Heart left ventricle (tissue), 16 donors: ENCODE results near the gene ARRB1. TPM values are rescaled to one million over a fixed set of nuclear protein-coding genes. Genes with fewer than 3 reads are reported as not detected.
A peak's percentile ranks its signal among the peaks of the same experiment; 100 is the strongest.

ENCODE experiments used
- ATAC-seq, 4 donors: fragments of 200-7000 bp; cut with Tn5 transposase; one replicate each; pipeline ENCODE4 v1.9.1; 2020 to 2022; ENCODE audit warnings: moderate library complexity in 4 of 4, mild to moderate bottlenecking in 3 of 4, moderate number of reproducible peaks in 1 of 4
- DNase-seq, 5 donors: peaks; one replicate each; pipeline ENCODE4 v3.0.0-alpha.2; 2020
- H3K27ac ChIP-seq, 12 donors: fragments of 200-600 bp; sonication (generic) in 4 of 12; one replicate each; pipeline versions ENCODE4 v1.5.0 to v1.8.0; 2016 to 2022; ENCODE audit warnings: mild to moderate bottlenecking in 2 of 12
- H3K27me3 ChIP-seq, 9 donors: fragments of 200-600 bp; sonication (generic) in 2 of 9; one replicate each; pipeline versions ENCODE4 v1.5.1 to v1.8.0; 2016 to 2022; ENCODE audit warnings: mild to moderate bottlenecking in 3 of 9
- H3K36me3 ChIP-seq, 9 donors: fragments of 200-600 bp; sonication (generic) in 2 of 9; one replicate each; pipeline versions ENCODE4 v1.5.0 to v1.8.0; 2018 to 2022; ENCODE audit warnings: mild to moderate bottlenecking in 2 of 9
- H3K4me1 ChIP-seq, 12 donors: fragments of 200-600 bp; sonication (generic) in 4 of 12; one replicate each; pipeline versions ENCODE4 v1.5.0 to v1.8.0; 2016 to 2022; ENCODE audit warnings: mild to moderate bottlenecking in 3 of 12
- H3K4me3 ChIP-seq, 12 donors: fragments of 200-600 bp; sonication (generic) in 4 of 12; one replicate each; pipeline versions ENCODE4 v1.5.0 to v1.8.0; 2017 to 2022; ENCODE audit warnings: mild to moderate bottlenecking in 9 of 12, moderate library complexity in 4 of 12
- H3K9me3 ChIP-seq, 12 donors: fragments of 200-600 bp; sonication (generic) in 4 of 12; one replicate each; pipeline versions ENCODE4 v1.5.0 to v1.8.0; 2016 to 2022; ENCODE audit warnings: mild to moderate bottlenecking in 1 of 12
- POLR2A ChIP-seq, 2 donors: fragments of 450-650 bp; IDR thresholded peaks; one replicate each; pipeline ENCODE4 v1.6.1; 2017; ENCODE audit warnings: antibody characterized with exemption in 2 of 2, mild to moderate bottlenecking in 2 of 2, moderate library complexity in 2 of 2
- WGBS, 4 donors: extraction: QIAGEN DNeasy Blood & Tissue Kit in 2 of 4; methylation state at CpG; one replicate each; pipeline versions ENCODE4 v1.1.5 to v1.1.7; 2013 to 2018; 5-methylcytosine and 5-hydroxymethylcytosine counted together
- intact Hi-C, 10 donors: fragments of 100-400 bp; cut with DNase I; formaldehyde crosslinking; loops; one replicate each; pipeline versions ENCODE4 v1.11.1 to v1.14.2; 2022
- polyA plus RNA-seq, 2 donors: library from polyadenylated mRNA; stranded (reverse); fragments of 200-250 nt; gene quantifications; one replicate each; pipeline ENCODE4 v1.2.3, GENCODE V29; 2013
- total RNA-seq, 9 donors: library from RNA; depleted of rRNA in 2 of 9; stranded (reverse); fragments of >200 nt in 2 of 9; fragmentation: NEBNext Ultra II Directional in 3 of 9; extraction: Animal tissue kit (Norgen Biotek cat#: 25700) in 3 of 9; gene quantifications; one replicate each; pipeline versions ENCODE4 v1.1.0 to v1.2.4, GENCODE V29; 2016 to 2023
- TF ChIP-seq, protein P1 (sequence below), 12 donors: fragments of 200-600 bp; sonication (generic) in 4 of 12; IDR thresholded peaks; one replicate each; pipeline versions ENCODE4 v1.5.0 to v1.8.0; 2018 to 2022; ENCODE audit warnings: antibody characterized with exemption in 12 of 12, mild to moderate bottlenecking in 5 of 12
- donor health status: ischemic (EF 13 %, LVEDD 7.1; RV severe dilation, severe dysfunction).
- donor health status: healthy with polysubstance abuse.
- donor health status: DM: no; HTN: yes; CAD: no.
- donor health status: DM: no; HTN: no; CAD: no.
- donor health status: ischemic (EF 25% LVEDD 6.9; RV normal size, moderate dysfunction).
- donor health status: ischemic (EF 25% LVEDD 5.7; RV mildly dilated, moderate dysfunction).
- donor health status: healthy.
- donor health status: DM: yes; HTN: yes; CAD: no.
- donor health status: ischemic (EF 35%, LVEDD 5.7; RV mildly dilated, moderate dysfunction).
- donor health status: nonischemic (EF 11% LVEDD 7.7; RV severe dilation, severe dysfunction).
- donor health status: DM: yes; HTN: yes; CAD: no.
- donor health status: PGD.
- donor health status: ischemic (EF 29% LVEDD 5.4; RV normal size, mild dysfunction).
- donor health status: nonischemic (EF 23%, LVEDD 6.1; RV moderate dilation, normal function).

Gene ARRB1
- total and polyA plus RNA-seq, 11 donors: 7.9 to 58.9 (median 25.4) TPM

DNA sequence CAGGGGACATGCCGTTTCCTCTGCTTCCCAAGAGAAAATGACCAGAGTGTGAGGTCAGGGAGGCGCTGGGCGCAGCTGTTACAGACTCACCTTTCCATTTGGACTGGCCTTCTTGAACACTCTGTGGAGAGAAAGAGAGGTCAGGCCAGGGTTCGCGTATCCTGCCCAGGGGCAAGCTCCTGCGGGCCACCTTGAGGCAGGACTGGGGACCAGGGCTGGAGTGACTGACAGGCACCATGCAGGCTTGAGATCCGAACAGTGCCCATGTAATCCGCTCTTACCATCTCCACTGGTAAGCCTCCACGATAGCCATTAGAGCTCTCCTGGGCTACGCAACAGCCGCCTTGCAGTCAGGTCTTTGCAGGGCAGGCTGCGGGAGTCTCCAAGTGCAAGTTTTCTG lies 61.5 kb downstream of the ARRB1 start:
- TF ChIP-seq, protein P1, sequence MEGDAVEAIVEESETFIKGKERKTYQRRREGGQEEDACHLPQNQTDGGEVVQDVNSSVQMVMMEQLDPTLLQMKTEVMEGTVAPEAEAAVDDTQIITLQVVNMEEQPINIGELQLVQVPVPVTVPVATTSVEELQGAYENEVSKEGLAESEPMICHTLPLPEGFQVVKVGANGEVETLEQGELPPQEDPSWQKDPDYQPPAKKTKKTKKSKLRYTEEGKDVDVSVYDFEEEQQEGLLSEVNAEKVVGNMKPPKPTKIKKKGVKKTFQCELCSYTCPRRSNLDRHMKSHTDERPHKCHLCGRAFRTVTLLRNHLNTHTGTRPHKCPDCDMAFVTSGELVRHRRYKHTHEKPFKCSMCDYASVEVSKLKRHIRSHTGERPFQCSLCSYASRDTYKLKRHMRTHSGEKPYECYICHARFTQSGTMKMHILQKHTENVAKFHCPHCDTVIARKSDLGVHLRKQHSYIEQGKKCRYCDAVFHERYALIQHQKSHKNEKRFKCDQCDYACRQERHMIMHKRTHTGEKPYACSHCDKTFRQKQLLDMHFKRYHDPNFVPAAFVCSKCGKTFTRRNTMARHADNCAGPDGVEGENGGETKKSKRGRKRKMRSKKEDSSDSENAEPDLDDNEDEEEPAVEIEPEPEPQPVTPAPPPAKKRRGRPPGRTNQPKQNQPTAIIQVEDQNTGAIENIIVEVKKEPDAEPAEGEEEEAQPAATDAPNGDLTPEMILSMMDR (IDR thresholded peaks at IDR 0.05): no peak
- TF ChIP-seq POLR2A (IDR thresholded peaks at IDR 0.05): no peak
- peak in 1 of 5 donors; percentile 37 for DNase-seq

DNA sequence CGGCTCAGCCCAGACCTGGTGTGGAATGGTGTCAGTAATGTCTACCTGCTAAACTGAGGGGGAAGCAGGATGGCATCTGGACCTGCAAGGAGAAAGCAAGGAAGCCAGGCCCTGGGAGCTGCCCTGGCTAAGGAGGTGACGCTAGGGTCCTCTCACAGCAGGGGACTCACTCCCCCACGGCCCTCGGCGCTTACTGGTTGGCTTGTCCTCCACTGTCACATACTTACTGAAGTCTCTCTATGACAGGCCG lies 62.0 kb downstream of the ARRB1 start:
- TF ChIP-seq POLR2A (IDR thresholded peaks at IDR 0.05): no peak
- TF ChIP-seq, protein P1 (IDR thresholded peaks at IDR 0.05): no peak
- H3K27ac ChIP-seq: no peak overlapping the region
- DNase-seq (peak in 1 of 5 donors; percentile 29), ATAC-seq (no peak)
- no peak overlapping the region for H3K4me3 ChIP-seq
- intact Hi-C loops: loop anchor here in 5 of 10 donors (5.0 to 10.0 kb wide), 4 partner anchors 38 to 245 kb away; partner anchors contain the start of gene GDPD5 (in 1 of the 5)
- 81 to 92% (median 86%) methylated on average over 6 of the region's 6 CpGs for WGBS, 4 donors
- H3K4me1 ChIP-seq: peaks cover 0 to 22% (median 10%) of the 10 kb centered on the region in 12 donors
- peaks cover 0 to 57% (median 34%) of the 10 kb centered on the region in 9 donors for H3K36me3 ChIP-seq
- no peaks in the 10 kb centered on the region for H3K27me3 ChIP-seq
- no peaks in the 10 kb centered on the region for H3K9me3 ChIP-seq

More for the DNA sequence above, 61.5 kb downstream of the ARRB1 start:
- intact Hi-C loops: loop anchor here in 5 of 10 donors (5.0 to 10.0 kb wide), 4 partner anchors 37 to 245 kb away; partner anchors contain the start of gene GDPD5 (in 1 of the 5)
- H3K4me1 ChIP-seq: peaks cover 0 to 22% (median 10%) of the 10 kb centered on the region in 12 donors
- peaks cover 0 to 52% (median 34%) of the 10 kb centered on the region in 9 donors for H3K36me3 ChIP-seq
- H3K27me3 ChIP-seq: no peaks in the 10 kb centered on the region
- no peak overlapping the region for H3K4me3 ChIP-seq
- no peak for ATAC-seq
- no peak overlapping the region for H3K27ac ChIP-seq
- 90 to 95% (median 95%) methylated on average over 10 to 12 of the region's 12 CpGs for WGBS, 4 donors
- H3K9me3 ChIP-seq: no peaks in the 10 kb centered on the region

- no peak for ATAC-seq
- Histone ChIP-seq H3K27ac (no peak overlapping the region), H3K4me1 (peaks cover 0 to 7% (median 0%) of the 10 kb centered on the region in 12 donors), H3K9me3 (no peaks in the 10 kb centered on the region), H3K27me3 (no peaks in the 10 kb centered on the region), H3K4me3 (no peak overlapping the region), H3K36me3 (peaks cover 0 to 74% (median 43%) of the 10 kb centered on the region in 9 donors)
- 94 to 97% (median 95%) methylated on average over 17 of the region's 17 CpGs for WGBS, 4 donors
- peak in 1 of 5 donors; percentile 51 for DNase-seq
- intact Hi-C loops: loop anchor here in 5 of 10 donors (5.0 to 10.0 kb wide), 4 partner anchors 40 to 247 kb away; partner anchors contain the start of gene GDPD5 (in 1 of the 5)
- TF ChIP-seq, protein P1 (IDR thresholded peaks at IDR 0.05): no peak
- no peak for TF ChIP-seq POLR2A (IDR thresholded peaks at IDR 0.05)
Observed at GRCh38 chr11:75287579-75287978, 63.9 kb downstream of the ARRB1 start.

GRCh38 chr11:75286826-75287465 lies 64.5 kb downstream of the ARRB1 start:
- Histone ChIP-seq H3K36me3 (peaks cover 0 to 77% (median 48%) of the 10 kb centered on the region in 9 donors), H3K4me1 (peaks cover 0 to 5% (median 0%) of the 10 kb centered on the region in 12 donors)
- ATAC-seq: peak in 1 of 4 donors; percentile 21

More at GRCh38 chr11:75286826-75287465, 64.5 kb downstream of the ARRB1 start:
- Histone ChIP-seq H3K4me3 (no peak overlapping the region), H3K9me3 (no peaks in the 10 kb centered on the region), H3K27me3 (no peaks in the 10 kb centered on the region), H3K27ac (no peak overlapping the region)
- DNase-seq: peak in 1 of 5 donors; percentile 33
- intact Hi-C loops: loop anchor here in 5 of 10 donors (5.0 to 10.0 kb wide), 4 partner anchors 40 to 248 kb away; partner anchors contain the start of gene GDPD5 (in 1 of the 5)
- 68 to 79% (median 72%) methylated on average over 10 to 14 of the region's 14 CpGs for WGBS, 4 donors
- TF ChIP-seq, protein P1 (IDR thresholded peaks at IDR 0.05): no peak
- no peak for TF ChIP-seq POLR2A (IDR thresholded peaks at IDR 0.05)
